HepG2 (cell line): Measurements from ENCODE around the gene IFNLR1. TPM values are rescaled to one million over a fixed set of nuclear protein-coding genes. Genes with fewer than 3 reads are reported as not detected.

Experiments
- ATAC-seq: fragments of 200-7000 bp; cut with Tn5 transposase; 3 replicates; pipeline ENCODE4 v1.9.1; 2020; ENCODE audit warnings: mild to moderate bottlenecking, moderate library complexity
- BruUV-seq: library from RNA; stranded (reverse); fragments of 400-500 nt; replicated peaks from 2 replicates; lab custom pipeline; 2021; lab: Mats Ljungman, UMichigan
- CTCF ChIA-PET: fragments of 300-600 bp; formaldehyde crosslinking; extraction: SDS; loops from one replicate; lab custom pipeline; 2021; ENCODE audit warnings: low total read pairs, inconsistent platforms, low intra/inter-chr PET ratio; lab: Yijun Ruan, JAX
- POLR2A ChIA-PET: fragments of 350-600 bp; sonication (Branson Sonifier 250); formaldehyde crosslinking; loops from one replicate; lab custom pipeline; 2020; ENCODE audit warnings: antibody characterized with exemption, inconsistent platforms; lab: Yijun Ruan, JAX
- DNase-seq: peaks from one replicate; pipeline ENCODE4 v3.0.0-alpha.2; 2015; ENCODE audit warnings: low spot score
- FAIRE-seq: peaks from 3 replicates; lab custom pipeline; 2011; peaks lifted over from hg19 to GRCh38; lab: Jason Lieb, UNC
- H2AFZ ChIP-seq: one replicate; pipeline ENCODE4 v1.6.1; 2011; ENCODE audit warnings: low read length, inconsistent platforms
- H3K27ac ChIP-seq: fragments of 300-600 bp; 3 replicates; pipeline ENCODE4 v1.8.0; 2011; ENCODE audit warnings: mixed run types, mild to moderate bottlenecking, mixed read lengths, low read length, inconsistent platforms; ENCODE audit not compliant: insufficient read depth; ENCODE audit errors: extremely low read length
- H3K27me3 ChIP-seq, 2 experiments: fragments of 200-600 bp in 1 of 2; 2 replicates in 1 of 2; 3 replicates in 1 of 2; pipeline versions ENCODE4 v1.6.0 to v1.8.0; 2011; ENCODE audit warnings: low read length in 2 of 2, mild to moderate bottlenecking in 2 of 2, moderate library complexity in 2 of 2, inconsistent platforms in 1 of 2; ENCODE audit not compliant: insufficient read depth in 2 of 2, control insufficient read depth in 1 of 2
- H3K36me3 ChIP-seq, 2 experiments: fragments of 200-600 bp in 1 of 2; replicated peaks in 1 of 2; 2 replicates in 1 of 2; 3 replicates in 1 of 2; pipeline versions ENCODE4 v1.5.1 to v1.8.0; 2011; ENCODE audit warnings: low read length in 2 of 2, inconsistent platforms in 1 of 2; ENCODE audit not compliant: insufficient read depth in 2 of 2, control insufficient read depth in 1 of 2
- H3K4me1 ChIP-seq: 2 replicates; pipeline ENCODE4 v1.5.1; 2012; ENCODE audit warnings: low read length, inconsistent platforms; ENCODE audit not compliant: insufficient read depth
- H3K4me2 ChIP-seq: 2 replicates; pipeline ENCODE4 v1.6.0; 2011; ENCODE audit warnings: low read depth, low read length, inconsistent platforms
- H3K4me3 ChIP-seq, 3 experiments: fragments of 200-600 bp in 1 of 3; sonication (generic), shearing (Covaris generic) in 1 of 3; replicated peaks in 1 of 3; 2 replicates each; pipeline ENCODE4 v1.5.1; 2011 to 2016; ENCODE audit warnings: low read length in 3 of 3, inconsistent platforms in 2 of 3, low read depth in 2 of 3, mild to moderate bottlenecking in 2 of 3, control low read depth in 1 of 3, mixed read lengths in 1 of 3; ENCODE audit not compliant: insufficient read depth in 1 of 3
- H3K79me2 ChIP-seq: one replicate; pipeline ENCODE4 v1.6.1; 2011; ENCODE audit warnings: low read length, inconsistent platforms; ENCODE audit not compliant: insufficient read depth
- H3K9ac ChIP-seq: 2 replicates; pipeline ENCODE4 v1.6.0; 2011; ENCODE audit warnings: mild to moderate bottlenecking, low read depth, low read length, inconsistent platforms; ENCODE audit not compliant: insufficient read depth
- H3K9me3 ChIP-seq: 2 replicates; pipeline ENCODE4 v1.5.1; 2012; ENCODE audit warnings: mild to moderate bottlenecking, low read length
- H4K20me1 ChIP-seq: 2 replicates; pipeline ENCODE4 v1.6.0; 2011; ENCODE audit warnings: inconsistent platforms, mild to moderate bottlenecking, low read length, moderate library complexity; ENCODE audit not compliant: insufficient read depth
- FOXM1 ChIP-seq: sonication (generic); formaldehyde crosslinking; IDR thresholded peaks from 2 replicates; pipeline ENCODE4 v1.5.0; 2020; ENCODE audit warnings: missing genetic modification reagents
- GLI4 ChIP-seq: sonication (generic); formaldehyde crosslinking; IDR thresholded peaks from 2 replicates; pipeline ENCODE4 v1.5.1; 2020; ENCODE audit warnings: missing genetic modification reagents, mild to moderate bottlenecking, moderate library complexity, borderline replicate concordance
- HMG20B ChIP-seq: conservative IDR thresholded peaks from 2 replicates; pipeline ENCODE4 v1.6.1; 2016; ENCODE audit warnings: missing genetic modification reagents, missing compliant biosample characterization
- MAZ ChIP-seq, 2 experiments: sonication (generic) in 1 of 2; formaldehyde crosslinking in 1 of 2; IDR thresholded peaks; 2 replicates each; pipeline versions ENCODE4 v1.5.0 to v1.6.1; 2012 to 2020; ENCODE audit warnings: low read depth in 2 of 2, mild to moderate bottlenecking in 2 of 2, borderline replicate concordance in 1 of 2, improper control_type of control experiment in 1 of 2, low read length in 1 of 2, missing genetic modification reagents in 1 of 2, moderate library complexity in 1 of 2
- SAFB2 ChIP-seq: sonication (generic); formaldehyde crosslinking; IDR thresholded peaks from 2 replicates; pipeline ENCODE4 v1.5.1; 2020; ENCODE audit warnings: missing genetic modification reagents, low read depth, mild to moderate bottlenecking, borderline replicate concordance
- ZFP37 ChIP-seq: sonication (generic); formaldehyde crosslinking; IDR thresholded peaks from 2 replicates; pipeline ENCODE4 v1.4.0; 2020; ENCODE audit warnings: missing genetic modification reagents, borderline replicate concordance
- ZNF570 ChIP-seq: sonication (generic); formaldehyde crosslinking; IDR thresholded peaks from 2 replicates; pipeline ENCODE4 v1.4.0; 2020; ENCODE audit warnings: mild to moderate bottlenecking, missing genetic modification reagents, borderline replicate concordance
- ZNF574 ChIP-seq: sonication (generic); formaldehyde crosslinking; IDR thresholded peaks from 2 replicates; pipeline ENCODE4 v1.4.0; 2020; ENCODE audit warnings: missing genetic modification reagents
- ZNF615 ChIP-seq: sonication (generic); formaldehyde crosslinking; IDR thresholded peaks from 2 replicates; pipeline ENCODE4 v1.5.0; 2020; ENCODE audit warnings: mild to moderate bottlenecking, missing genetic modification reagents, borderline replicate concordance
- WGBS: methylation state at CpG from one replicate; pipeline ENCODE4 v1.1.6; 2017; ENCODE audit warnings: low lambda C conversion rate; 5-methylcytosine and 5-hydroxymethylcytosine counted together
- in situ Hi-C: cut with HindIII; loops from 2 replicates; pipeline ENCODE4 v1.10.0; 2017; ENCODE audit warnings: low pct_unique_long_range_greater_than_20kb; ENCODE audit not compliant: extremely low pct_ligation_motif_present
- intact Hi-C: fragments of 100-400 bp; cut with micrococcal nuclease; formaldehyde crosslinking; loops from one replicate; pipeline ENCODE4 v1.10.0; 2022; ENCODE audit not compliant: unreplicated experiment
- polyA plus RNA-seq, 8 experiments: library from polyadenylated mRNA; depleted of rRNA in 3 of 8; stranded (reverse) in 7 of 8; unstranded in 1 of 8; fragments of >200 nt; fragmentation: Illumina TruSeq in 4 of 8; extraction: Trizol in 4 of 8; gene quantifications; 2 replicates each; pipeline versions ENCODE4 v1.2.1 to v1.2.3, GENCODE V29; 2011 to 2016; ENCODE audit warnings: low read depth in 4 of 8, missing spikeins in 1 of 8, mixed read lengths in 1 of 8; ENCODE audit not compliant: insufficient read depth in 1 of 8
- total RNA-seq, 5 experiments: library from RNA; depleted of rRNA; stranded (reverse); fragments of >200 nt; fragmentation: Illumina TruSeq; extraction: Trizol; gene quantifications; 2 replicates each; pipeline ENCODE4 v1.2.3, GENCODE V29; 2016; ENCODE audit warnings: low read depth in 1 of 5
- TF ChIP-seq, protein P1 (sequence below): sonication (generic); formaldehyde crosslinking; IDR thresholded peaks from one replicate; pipeline ENCODE4 v1.5.1; 2020; ENCODE audit warnings: mild to moderate bottlenecking, missing genetic modification reagents; ENCODE audit errors: not compliant biosample characterization
- TF ChIP-seq, protein P2 (sequence below): sonication (generic); formaldehyde crosslinking; IDR thresholded peaks from 2 replicates; pipeline ENCODE4 v1.8.1; 2022; ENCODE audit warnings: mild to moderate bottlenecking, missing genetic modification reagents

IFNLR1 gene
- total and polyA plus RNA-seq, 2 of the 13 experiments (the other 11 are each of a cell fraction or from before 2014, with no cell fraction given), result 3.8 to 8.5 TPM

- ATAC-seq, result no peak
- H3K36me3 ChIP-seq, result peaks cover 0 to 21% of the 10 kb centered on the region in 2 experiments; a peak in 3 of 5 replicates
- DNase-seq, result no peak
- no peak for FAIRE-seq
- H3K9me3 ChIP-seq, result no peaks in the 10 kb centered on the region
- CTCF ChIA-PET, result no interaction called here
- no peak overlapping the region for H3K4me3 ChIP-seq
- TF ChIP-seq ZNF615 (no peak), FOXM1 (CRISPR knock-in tag) (no peak), HMG20B (no peak), SAFB2 (no peak), ZFP37 (CRISPR knock-in tag) (no peak), ZNF574 (no peak), GLI4 (CRISPR knock-in tag) (no peak), MAZ (IDR thresholded peaks at IDR 0.05; ENCODE audit: borderline replicate concordance, low read depth, low read length) (no peak), MAZ (CRISPR knock-in tag; IDR thresholded peaks at IDR 0.05; ENCODE audit: low read depth) (no peak), ZNF570 (CRISPR knock-in tag) (no peak)
- TF ChIP-seq, protein P1, sequence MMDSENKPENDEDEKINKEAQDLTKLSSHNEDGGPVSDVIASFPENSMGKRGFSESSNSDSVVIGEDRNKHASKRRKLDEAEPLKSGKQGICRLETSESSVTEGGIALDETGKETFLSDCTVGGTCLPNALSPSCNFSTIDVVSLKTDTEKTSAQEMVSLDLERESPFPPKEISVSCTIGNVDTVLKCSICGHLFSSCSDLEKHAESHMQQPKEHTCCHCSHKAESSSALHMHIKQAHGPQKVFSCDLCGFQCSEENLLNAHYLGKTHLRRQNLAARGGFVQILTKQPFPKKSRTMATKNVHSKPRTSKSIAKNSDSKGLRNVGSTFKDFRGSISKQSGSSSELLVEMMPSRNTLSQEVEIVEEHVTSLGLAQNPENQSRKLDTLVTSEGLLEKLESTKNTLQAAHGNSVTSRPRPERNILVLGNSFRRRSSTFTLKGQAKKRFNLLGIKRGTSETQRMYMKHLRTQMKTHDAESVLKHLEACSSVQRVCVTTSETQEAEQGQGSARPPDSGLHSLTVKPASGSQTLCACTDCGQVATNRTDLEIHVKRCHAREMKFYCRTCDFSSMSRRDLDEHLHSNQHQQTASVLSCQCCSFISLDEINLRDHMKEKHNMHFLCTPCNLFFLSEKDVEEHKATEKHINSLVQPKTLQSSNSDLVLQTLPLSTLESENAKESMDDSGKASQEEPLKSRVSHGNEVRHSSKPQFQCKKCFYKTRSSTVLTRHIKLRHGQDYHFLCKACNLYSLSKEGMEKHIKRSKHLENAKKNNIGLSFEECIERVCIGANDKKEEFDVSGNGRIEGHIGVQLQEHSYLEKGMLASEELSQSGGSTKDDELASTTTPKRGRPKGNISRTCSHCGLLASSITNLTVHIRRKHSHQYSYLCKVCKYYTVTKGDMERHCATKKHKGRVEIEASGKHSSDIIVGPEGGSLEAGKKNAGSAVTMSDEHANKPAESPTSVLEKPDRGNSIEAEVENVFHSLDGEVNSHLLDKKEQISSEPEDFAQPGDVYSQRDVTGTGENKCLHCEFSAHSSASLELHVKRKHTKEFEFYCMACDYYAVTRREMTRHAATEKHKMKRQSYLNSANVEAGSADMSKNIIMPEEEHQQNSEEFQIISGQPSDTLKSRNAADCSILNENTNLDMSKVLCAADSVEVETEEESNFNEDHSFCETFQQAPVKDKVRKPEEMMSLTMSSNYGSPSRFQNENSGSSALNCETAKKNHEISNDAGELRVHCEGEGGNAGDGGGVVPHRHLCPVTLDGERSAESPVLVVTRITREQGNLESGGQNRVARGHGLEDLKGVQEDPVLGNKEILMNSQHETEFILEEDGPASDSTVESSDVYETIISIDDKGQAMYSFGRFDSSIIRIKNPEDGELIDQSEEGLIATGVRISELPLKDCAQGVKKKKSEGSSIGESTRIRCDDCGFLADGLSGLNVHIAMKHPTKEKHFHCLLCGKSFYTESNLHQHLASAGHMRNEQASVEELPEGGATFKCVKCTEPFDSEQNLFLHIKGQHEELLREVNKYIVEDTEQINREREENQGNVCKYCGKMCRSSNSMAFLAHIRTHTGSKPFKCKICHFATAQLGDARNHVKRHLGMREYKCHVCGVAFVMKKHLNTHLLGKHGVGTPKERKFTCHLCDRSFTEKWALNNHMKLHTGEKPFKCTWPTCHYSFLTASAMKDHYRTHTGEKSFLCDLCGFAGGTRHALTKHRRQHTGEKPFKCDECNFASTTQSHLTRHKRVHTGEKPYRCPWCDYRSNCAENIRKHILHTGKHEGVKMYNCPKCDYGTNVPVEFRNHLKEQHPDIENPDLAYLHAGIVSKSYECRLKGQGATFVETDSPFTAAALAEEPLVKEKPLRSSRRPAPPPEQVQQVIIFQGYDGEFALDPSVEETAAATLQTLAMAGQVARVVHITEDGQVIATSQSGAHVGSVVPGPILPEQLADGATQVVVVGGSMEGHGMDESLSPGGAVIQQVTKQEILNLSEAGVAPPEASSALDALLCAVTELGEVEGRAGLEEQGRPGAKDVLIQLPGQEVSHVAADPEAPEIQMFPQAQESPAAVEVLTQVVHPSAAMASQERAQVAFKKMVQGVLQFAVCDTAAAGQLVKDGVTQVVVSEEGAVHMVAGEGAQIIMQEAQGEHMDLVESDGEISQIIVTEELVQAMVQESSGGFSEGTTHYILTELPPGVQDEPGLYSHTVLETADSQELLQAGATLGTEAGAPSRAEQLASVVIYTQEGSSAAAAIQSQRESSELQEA (CRISPR knock-in tag), result no peak
- TF ChIP-seq, protein P2, sequence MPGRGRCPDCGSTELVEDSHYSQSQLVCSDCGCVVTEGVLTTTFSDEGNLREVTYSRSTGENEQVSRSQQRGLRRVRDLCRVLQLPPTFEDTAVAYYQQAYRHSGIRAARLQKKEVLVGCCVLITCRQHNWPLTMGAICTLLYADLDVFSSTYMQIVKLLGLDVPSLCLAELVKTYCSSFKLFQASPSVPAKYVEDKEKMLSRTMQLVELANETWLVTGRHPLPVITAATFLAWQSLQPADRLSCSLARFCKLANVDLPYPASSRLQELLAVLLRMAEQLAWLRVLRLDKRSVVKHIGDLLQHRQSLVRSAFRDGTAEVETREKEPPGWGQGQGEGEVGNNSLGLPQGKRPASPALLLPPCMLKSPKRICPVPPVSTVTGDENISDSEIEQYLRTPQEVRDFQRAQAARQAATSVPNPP (CRISPR knock-in tag), result no peak
- BruUV-seq, result no TSS peak
- in situ Hi-C loops (no loop called here), intact Hi-C loops (no loop called here)
- 93% methylated on average over 7 of the region's 7 CpGs for WGBS
- H3K27me3 ChIP-seq, result no peaks in the 10 kb centered on the region
- H4K20me1 ChIP-seq, result no peaks in the 10 kb centered on the region
- H3K9ac ChIP-seq, result no peak overlapping the region
- H3K79me2 ChIP-seq, result no peaks in the 10 kb centered on the region
- POLR2A ChIA-PET, result no interaction called here
- H3K4me2 ChIP-seq, result no peak overlapping the region
- peaks cover 21% of the 10 kb centered on the region for H3K4me1 ChIP-seq
- no peak overlapping the region for H2AFZ ChIP-seq
- no peak overlapping the region for H3K27ac ChIP-seq
Measured at GRCh38 chr1:24168245-24168644, 18.8 kb downstream of the IFNLR1 start.
